Measurements from ENCODE around the gene SYT7.

SYT7 gene

DNA sequence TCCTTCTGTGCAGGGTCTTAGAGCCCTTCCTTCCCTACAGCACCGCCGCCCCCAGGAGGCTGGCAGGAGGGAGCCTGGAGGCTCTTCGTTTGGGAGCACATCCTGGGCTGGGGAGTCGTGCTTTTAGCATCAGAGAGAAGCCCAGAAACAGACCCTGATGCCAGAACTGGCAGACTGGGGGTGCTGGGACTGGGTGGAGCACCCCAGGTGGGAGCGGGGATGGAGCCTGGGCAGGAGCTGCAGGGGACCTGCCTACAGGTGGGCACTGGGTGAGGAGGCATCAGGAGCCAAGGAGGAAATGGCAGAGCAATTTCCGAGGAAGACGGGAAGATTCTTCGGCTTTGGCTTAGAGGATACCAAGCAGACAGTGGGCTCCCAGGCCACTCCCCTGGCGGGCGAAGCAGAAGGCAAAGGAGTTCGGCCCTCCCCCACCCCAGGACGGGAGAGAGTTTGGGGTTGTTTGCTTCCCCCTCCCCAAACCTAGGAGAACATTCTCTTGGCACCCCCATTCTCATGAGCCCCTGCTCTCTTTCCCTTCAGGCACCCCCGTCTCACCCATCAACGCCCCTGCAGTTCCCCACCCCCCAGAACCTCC, 1.1 kb downstream of the SYT7 start:
- no peak for DNase-seq

DNA sequence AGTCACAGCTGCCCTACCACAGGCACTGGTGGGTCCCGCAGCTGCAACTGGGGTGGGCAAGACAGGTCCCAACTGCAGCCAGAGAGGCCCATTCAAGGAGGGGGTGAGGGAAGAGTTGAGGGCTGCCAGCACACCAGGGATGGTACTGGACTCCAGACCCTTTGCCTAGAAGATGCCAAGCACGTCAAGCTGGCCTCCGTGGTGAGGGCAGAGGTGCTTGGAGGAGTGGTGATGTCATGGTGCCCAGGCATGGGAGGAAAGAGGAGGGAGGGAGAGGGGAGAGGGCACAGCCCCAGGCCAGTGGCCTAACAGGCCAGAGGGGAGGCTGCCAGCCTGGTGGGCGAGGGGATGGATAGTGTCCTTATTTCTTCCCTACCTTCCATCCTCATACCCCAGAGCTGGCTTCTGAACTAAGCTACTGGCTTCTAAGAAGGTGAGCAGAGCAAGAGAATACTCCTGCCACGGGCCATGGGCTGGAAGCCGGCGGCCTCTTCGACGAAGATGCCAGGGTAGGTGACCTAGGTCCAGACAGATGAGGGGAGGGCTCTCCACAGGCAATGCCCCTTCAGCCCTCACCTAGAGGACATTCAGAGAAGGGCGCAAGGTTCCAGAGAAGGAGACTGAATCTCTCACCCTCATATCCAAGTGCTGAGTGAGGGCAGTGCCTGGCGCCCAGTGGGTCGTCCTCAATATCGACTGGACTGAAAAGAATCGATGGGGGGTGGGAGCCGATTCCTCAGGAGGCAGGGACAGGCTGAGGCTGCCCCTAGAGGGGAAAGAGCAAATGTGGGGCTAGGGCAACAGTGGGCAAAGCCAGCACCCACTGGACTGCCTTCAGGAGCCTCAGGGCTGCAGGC, 1.8 kb downstream of the SYT7 start:
- DNase-seq = no peak

DNA sequence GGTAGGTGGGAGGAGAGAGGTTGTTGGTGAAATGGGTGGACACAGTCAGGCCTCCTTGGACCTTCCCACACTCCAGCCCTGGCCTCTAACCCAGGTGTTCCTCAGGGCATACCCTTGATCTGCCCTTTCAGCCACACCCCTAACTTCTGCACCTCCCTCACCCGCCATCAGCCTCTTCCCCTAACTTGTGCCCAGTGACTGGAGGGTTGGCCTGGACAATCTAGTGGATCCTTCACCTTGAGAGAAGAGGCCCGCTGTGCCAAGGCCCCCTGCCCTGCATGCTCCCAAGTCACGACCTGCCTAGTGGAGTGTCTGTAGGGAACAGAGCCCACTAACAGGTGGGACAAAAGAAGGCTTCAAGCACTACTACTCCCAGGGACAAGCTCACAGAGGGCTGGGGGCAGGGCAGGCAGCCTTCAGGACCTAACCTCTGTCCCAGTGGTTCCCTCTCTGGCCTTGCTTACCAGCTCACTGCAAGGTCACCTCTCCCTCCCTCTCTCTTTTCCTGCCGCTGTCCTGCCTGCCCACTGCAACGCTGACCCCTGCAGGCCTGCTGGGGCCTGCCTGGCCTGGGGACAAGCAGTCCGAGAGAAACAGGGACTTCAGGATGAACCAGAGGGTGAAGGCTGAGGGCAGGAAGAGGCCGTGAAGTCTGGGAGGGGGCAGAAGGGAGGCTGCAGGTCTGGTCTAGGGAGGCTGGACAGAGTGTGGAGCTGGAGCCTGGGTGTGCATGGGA, 3.3 kb downstream of the SYT7 start:
- peak; percentile 13 for DNase-seq

DNA sequence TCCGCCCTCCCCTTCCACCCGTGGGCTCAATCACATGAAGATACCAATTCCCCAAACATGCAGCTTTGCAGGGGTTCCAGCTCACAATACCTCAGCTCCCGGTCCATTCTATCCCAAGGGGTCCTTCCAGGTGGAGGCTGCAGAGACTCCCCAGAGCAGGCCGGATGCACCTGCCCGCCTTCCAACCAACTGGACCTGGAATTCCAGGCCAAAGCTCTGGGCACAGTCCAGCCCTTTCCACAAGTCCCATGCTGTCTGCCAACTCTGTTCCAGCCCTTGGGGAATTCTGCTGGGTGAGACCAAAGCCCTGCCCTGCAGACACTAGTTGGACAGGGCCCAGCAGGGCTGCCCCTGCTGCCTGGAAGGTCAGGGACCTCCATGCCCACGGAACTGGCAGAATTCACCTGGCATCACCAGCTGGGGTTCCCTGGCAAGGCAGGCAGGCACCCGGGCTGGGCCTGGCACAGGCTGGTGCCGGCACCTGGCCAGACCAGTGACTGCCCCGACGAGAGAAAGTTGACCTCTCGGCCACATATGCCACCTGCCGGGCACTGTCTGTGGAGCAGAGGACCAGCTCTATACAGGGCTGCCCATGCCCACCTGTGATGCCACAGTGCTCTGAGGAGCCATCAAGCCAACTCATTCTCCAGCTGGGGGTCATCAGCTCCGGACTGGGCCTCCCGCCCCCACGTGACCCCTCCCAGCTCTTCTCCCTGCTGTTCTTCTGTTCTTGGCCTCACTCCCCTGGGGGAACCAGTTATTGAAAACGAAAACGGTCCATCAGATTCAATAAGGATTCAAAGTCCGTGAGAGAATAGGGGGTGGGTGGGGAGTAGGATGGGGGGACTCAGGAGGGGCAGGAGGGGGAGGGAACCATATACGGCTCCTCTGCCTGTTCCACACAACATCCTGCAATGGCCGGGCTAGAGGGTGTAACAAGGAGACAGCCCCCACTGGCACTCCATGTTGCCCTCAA, 4.7 kb downstream of the SYT7 start:
- no peak for DNase-seq

DNA sequence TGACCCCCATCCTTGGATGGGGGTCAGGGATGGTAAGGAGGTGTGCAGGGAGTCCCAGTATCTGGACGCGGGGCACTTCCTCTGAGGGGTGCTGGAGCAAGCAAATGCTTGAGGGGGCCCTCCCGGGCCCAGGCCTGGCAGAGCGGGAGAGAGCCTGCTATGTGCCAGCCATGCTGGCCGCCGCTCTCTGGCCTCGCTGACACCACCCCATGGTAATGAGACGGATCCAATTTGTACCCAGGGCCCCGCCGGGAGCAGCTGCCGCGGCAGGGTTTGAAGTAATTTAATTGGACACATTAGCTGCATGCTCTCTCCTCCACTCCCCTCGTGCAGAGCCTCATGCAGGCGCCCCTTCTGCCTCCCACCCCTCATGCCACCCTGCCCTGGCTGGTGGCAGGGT, 6.3 kb downstream of the SYT7 start:
- no peak for DNase-seq

DNA sequence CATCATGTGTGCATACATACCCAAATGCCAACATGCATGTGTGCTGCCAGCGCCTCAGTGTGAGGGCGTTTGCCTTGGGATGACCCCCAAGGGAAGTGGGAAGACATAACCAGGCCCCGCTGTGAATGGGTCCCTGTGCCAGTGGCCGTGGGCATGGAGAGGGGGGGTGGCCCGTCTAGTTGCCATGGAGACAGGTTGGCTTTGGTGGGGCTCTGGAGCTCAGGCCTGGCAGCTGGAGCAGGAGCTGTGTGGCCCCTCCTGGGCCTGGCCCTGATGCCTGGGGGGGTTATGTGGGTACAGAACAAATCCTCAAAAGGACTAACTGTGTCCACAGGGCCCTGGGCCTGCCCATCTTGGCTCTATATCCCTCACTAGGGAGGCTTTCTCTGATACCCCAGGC, 8.0 kb downstream of the SYT7 start:
- no peak for DNase-seq

DNA sequence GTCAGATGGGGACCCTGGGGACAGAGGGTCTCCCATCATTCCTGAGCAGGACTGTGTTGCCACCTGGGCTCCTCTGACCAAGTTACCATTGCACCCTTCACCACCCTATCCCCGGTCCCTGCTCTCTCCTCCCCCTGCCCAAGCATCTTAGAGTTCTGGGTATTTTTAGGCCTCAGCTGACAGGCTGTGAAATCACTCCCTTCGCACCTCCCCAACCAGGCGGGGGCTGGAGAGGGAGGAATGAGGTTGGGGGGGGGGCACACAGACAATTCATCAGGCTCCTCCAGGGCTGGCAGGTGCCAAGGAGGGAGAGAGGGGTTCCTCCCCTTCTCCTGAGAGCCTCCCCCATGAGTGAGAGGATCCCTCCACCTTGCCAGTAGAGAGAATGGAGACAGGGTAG, 9.0 kb downstream of the SYT7 start:
- no peak for DNase-seq

DNA sequence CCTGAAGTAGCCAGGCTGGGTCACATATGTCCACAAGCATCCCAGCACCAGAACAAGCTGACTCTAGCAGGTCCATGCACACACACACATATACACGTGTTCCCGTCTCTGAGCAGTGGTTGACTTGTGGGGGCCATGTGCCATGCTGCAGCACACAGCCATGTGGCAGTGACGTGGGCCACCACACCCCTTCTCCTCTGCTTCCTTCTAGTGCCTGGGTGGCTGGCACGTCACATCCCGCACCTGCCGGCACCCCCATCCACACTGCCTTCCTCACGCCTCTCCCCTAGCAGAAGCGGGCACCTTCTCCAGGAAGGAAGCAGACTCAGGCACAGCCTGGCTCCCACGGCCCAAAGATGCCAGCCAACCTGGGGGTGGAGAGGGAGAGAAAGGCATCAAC, 9.5 kb downstream of the SYT7 start:
- no peak for DNase-seq

DNA sequence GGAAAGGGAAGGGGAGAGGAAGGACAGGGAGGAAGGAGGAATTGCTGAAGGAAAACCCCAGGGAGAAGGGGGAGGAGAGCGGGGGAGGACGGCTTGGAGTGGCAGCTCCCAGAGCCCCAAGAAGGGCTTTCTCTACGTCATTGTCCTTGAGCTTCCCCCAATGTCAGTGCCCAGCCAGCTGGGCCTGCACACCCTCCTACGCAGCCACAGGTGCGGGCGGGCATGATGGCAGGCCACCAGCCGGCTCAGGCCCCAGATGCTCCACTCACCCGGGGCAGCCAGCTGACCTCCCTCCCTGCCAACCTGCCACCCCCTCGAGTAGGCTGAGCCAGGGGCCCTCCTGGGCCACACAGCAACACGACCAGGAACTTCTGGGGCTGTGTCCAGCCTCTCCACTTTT, 11.2 kb downstream of the SYT7 start:
- DNase-seq = no peak

DNA sequence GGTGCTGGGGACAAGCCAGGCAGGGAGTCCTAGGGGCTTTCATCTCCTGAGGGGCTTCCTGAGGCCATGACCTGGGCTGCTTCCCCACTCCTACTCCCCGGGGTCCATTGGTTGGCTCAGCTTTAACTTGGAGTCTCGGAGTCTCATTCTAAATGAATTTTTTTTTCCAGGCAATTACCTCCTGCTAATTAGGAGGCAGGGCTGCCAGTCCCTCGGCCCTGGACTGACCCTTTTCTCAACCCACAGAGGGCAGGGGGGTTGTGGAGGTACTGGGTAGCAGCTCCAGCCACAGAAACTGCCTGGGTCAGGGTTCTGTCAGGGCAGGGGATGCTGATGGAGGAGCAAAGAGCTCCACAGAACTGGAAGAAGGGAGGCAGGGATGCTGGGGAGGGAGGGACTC, 11.9 kb downstream of the SYT7 start:
- peak; percentile 22 for DNase-seq

DNA sequence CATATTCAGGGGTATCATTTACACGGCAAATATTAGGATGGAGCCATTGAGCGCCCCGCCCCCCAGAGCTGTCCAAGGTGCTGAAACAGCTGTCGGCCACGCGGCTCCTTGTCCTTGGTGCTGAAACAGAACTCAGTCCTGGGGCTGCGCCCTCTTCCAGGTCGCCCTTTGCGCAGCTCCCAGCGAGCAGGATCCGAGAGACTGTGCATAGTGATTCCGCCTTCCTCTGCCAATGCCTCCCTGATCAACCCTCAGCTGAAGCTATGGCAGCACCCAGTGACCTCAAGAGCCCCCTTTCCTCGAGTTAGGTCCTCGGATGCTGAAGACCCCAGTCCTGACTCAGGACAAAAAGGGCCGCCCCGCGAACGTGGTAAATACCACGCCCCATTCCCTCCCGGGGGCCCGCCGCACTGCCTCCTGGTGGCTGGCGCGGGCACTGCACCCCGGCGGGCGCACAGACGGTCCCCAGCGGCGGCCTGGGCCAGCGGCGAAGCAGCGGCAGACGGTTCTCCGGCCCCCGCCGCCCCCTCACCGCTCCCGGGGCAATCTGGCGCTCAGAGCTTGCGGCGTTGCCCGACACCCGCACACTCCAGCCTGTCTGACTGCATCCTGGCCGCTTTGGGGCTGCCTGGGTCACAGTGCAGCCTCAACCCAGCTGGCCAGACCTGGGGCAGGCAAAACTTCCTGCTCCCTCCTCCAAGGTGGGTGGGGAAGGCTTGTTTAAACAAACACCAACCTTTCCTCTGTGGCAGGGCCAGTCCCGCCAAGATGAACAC, 13.4 kb downstream of the SYT7 start:
- no peak for DNase-seq

DNA sequence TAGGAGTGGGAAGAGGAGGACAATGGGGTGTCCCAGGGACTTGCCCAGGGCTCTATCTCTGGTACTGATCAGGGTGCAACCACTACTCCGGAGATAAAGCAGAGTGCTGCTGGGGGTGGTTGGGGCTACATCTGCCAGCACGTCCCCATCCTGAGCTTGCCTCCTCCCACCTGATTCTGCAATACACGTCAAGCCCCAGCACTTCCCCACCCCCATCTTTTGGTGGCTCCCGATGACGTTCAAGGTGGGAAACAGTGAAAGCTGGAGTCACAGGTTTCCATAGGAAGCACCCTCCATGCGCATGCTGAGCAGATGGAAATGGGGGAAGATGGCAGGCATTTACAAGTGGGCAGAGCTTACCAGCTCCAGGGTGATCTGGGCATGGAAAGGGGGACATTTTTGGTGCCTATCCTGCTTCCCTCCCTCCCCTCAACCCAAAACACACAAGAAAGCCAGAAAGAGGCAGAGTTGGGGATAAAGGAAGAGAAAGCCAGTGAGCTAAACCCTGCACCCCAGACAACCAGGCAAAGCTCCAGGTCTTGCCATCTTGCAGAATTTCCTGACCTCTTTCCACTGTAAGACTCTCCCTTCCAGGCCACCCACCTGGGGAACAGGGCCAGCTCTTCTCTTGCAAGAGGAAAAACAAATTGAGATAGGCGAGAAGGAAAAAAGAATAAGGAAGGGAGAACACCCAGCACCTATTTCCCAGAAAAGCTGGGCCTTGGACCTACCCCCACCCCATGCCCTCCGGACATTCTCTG, 15.8 kb downstream of the SYT7 start:
- no peak for DNase-seq

DNA sequence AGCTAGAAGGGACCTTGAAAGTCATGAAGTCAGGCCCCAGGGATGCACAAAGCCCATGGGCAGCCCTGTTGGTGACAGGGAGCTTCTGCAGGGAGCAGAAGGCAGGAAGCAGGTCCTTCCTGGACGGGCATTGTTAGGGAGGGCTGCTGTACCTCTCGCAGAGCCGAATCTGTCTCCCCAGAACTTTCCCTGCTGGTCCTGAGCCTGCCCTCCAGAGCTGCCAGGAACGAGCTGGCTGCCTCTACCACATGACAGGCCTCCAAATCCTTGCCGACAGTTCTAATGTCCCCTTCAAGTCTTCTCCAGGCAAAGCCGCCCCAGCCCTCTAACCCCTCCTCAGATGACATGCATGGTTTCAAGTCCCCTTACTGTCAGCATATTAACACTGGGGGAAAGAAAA, 20.1 kb downstream of the SYT7 start:
- DNase-seq = no peak

DNA sequence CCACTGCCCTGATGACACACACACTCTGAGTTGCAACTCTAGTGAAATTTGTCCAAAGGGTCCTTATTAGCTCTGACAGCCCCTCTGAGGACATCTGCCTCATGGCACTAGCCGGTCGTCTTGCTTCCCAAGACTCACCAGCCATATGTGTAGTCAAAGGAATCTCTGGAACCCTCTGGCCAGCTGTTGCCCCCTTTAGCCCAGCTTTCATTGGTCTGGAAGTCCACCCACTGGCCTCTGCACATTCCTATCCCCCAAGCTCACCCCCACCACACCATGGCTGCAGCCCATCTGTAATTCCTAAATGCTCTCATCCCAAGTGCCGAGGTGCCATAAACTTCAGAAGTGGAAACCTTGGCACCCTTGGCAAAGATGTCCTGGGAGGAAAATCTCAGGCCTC, 24.3 kb downstream of the SYT7 start:
- DNase-seq = no peak

DNA sequence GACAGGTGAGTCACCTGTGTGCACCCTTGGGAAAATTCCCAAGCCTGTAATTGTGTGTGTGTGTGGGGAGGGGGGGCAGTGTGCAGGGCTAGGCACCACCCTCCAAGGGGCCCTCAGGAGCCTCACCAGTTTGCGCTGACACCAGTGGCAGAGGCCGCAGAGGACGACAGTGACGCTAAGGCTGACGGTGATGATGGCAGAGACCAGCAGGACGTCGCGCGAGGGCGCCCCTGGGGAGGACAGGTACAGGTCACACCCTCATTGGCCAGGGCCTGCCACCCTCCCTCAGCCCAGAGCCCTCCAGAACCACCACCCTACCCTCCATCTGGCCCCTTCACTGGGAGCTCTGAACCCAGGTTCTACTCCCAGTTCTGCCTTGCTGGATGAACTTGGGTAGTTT, 24.9 kb downstream of the SYT7 start:
- no peak for DNase-seq

DNA sequence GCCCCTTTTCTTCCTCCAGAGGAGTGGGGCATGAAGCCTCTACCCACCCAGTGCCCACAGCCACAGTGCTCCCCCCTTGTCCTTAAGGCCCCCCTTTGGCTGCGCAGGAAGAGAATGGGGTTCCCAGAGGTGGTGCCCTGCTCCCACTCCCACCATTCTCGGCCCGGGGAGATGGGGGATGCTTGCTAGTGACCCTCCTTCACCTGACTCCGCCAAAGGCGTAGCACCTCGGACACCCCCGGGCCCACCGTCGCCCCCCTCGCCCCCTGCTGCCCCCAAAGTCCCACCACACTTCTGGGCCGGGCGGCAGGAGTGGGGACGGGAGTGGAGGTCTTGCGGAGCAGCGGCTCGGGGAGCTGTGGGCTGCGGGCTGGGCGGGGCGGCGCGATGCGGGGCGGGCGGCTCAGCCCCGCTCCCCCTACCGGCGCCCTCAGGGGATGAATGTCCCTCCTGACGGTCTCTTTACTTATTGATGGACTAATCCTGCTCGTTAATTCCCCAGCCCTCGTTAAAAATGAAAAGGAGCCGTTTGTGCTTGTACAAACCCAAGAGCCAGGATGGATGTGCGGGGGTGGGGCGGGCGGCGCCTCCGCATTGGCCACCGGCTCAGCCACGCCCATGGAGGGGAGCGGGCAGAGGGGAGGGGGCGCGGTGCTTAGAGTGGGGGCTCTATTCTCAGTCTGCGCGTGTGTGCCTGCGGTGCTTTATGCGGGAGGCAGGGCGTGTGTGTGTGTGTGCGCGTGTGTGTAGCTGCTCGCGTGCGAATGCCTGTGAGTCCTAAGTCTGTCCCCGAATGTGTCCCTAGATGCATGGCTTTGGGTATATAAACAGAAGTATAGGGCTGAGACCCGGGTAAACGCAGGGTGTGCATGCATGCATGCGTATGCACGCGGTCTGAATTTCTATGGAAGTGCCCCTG, 25.6 kb downstream of the SYT7 start:
- no peak for DNase-seq

DNA sequence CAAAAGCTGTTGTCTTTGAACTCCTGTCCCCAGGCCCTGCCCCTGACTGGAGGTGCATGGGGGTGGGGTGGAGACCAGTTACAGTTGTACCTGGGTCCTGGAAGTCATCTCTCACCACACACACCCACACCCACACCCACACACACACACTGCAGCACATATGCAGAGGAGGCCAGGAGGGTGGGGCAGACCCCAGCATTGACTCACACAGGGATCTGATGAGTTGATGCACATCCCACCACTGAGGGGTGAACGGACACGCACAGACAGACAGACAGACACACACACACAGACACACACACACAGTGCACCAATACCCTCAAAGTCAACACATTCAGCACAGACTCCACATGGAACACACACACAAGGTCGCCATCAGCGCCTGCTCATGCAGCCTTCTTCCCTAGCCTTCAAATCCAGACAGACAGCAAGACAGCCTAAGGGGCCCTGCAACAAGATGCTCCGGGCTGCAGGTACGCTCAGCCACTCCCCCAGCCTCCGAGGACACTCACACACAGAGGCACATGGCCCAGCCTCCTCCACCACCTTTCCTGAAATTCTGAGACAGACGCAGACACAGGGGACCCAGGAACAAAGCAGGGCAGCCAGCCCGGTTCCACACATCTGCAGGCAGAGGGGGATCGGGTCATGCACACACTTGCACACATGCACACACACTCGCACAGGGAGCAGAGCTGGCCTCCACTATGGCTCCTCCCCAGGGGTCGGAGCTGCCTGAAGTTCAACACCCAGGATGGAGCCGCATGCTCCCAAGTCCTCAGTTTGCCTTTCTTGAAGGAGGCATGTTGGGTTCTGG, 26.5 kb downstream of the SYT7 start:
- DNase-seq = no peak

DNA sequence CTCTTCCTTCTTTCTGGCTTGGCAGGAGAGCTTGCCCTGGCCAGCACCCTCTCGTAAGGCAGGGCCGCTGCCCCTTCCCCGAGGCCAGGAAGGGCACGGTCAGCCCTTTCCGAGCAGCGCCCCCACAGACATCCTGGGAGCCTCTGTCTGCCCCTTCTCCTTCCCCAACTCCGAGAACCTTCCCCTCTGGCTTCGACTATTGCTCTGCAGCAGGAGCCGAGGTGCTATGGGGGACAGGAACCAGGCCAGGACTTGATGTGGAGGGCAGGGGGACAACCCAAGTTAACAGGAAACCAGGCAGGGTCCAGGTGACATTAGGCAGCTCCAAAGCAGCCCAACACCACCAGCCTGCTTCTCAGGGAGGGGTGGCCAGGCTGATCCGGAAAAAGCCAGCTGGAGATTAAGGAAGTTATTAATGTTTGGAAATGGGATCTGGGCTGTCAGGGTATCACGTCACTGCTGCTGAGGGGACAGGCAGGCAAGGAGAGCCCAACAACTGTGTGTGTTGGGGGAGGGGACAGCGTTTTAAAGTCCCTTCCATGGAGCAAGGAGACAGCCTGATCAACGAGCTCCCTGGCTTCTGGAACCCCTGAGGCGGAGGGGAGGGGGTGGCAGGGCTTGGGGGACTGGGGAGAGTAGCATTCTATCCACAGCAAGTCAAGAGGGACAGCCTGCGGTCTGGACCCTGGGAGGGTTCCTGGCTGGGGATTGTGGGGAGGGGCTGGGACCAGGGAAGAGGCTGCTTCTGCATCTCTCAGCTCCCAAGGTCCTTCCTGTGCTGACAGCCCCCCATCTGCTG, 27.3 kb downstream of the SYT7 start:
- DNase-seq = no peak

Measured in DMS79 treated with DMSO at 0.1 percent for 48 hours (cell line).